MCF 10A (cell line): Measurements from ENCODE around the gene TBCK. TPM values are rescaled to one million over a fixed set of nuclear protein-coding genes. Genes with fewer than 3 reads are reported as not detected.

Experiments used
- BruUV-seq: library from RNA; stranded (reverse); fragments of 400-500 nt; replicated peaks from 2 replicates; lab custom pipeline; 2021; lab: Mats Ljungman, UMichigan
- CTCF ChIA-PET: fragments of 300-600 bp; sonication (Branson Sonifier 250); formaldehyde crosslinking; extraction: SDS; loops from one replicate; lab custom pipeline; 2021; ENCODE audit warnings: antibody characterized with exemption, inconsistent platforms; lab: Yijun Ruan, JAX
- POLR2A ChIA-PET: fragments of 300-600, 350-650 bp; sonication (Branson Sonifier 250); formaldehyde crosslinking; extraction: SDS; loops from one replicate; lab custom pipeline; 2020; ENCODE audit warnings: antibody characterized with exemption, inconsistent platforms; lab: Yijun Ruan, JAX
- DNase-seq: peaks from one replicate; pipeline ENCODE4 v3.0.0-alpha.2; 2018; ENCODE audit not compliant: unreplicated experiment
- H3K27ac Mint-ChIP-seq: one replicate; pipeline ENCODE4 v1.8.0; 2022; ENCODE audit warnings: mild to moderate bottlenecking, low read depth, mixed read lengths; ENCODE audit not compliant: unreplicated experiment
- H3K27me3 Mint-ChIP-seq: one replicate; pipeline ENCODE4 v1.8.0; 2022; ENCODE audit warnings: mixed read lengths; ENCODE audit not compliant: insufficient read depth, unreplicated experiment
- H3K36me3 Mint-ChIP-seq: one replicate; pipeline ENCODE4 v1.8.0; 2022; ENCODE audit warnings: mild to moderate bottlenecking, moderate library complexity, mixed read lengths; ENCODE audit not compliant: insufficient read depth, unreplicated experiment
- H3K4me1 Mint-ChIP-seq: one replicate; pipeline ENCODE4 v1.8.0; 2022; ENCODE audit warnings: mixed read lengths; ENCODE audit not compliant: insufficient read depth, unreplicated experiment
- H3K4me3 Mint-ChIP-seq: one replicate; pipeline ENCODE4 v1.8.0; 2022; ENCODE audit warnings: mild to moderate bottlenecking, moderate library complexity, mixed read lengths; ENCODE audit not compliant: unreplicated experiment
- H3K9me3 Mint-ChIP-seq: one replicate; pipeline ENCODE4 v1.8.0; 2022; ENCODE audit warnings: mixed read lengths; ENCODE audit not compliant: unreplicated experiment
- CTCF ChIP-seq: fragments of 200-600 bp; IDR thresholded peaks from one replicate; pipeline ENCODE4 v1.8.0; 2022; ENCODE audit warnings: antibody characterized with exemption, mild to moderate bottlenecking; ENCODE audit not compliant: unreplicated experiment
- intact Hi-C: fragments of 100-400 bp; cut with micrococcal nuclease; formaldehyde crosslinking; loops from 2 replicates; pipeline ENCODE4 v1.14.1; 2022
- total RNA-seq: library from RNA; stranded (reverse); gene quantifications from 2 replicates; pipeline ENCODE4 v1.2.3, GENCODE V29; 2022

Gene TBCK
- total RNA-seq, 1 experiment from 2014 or later: 27.8 TPM

GRCh38 chr4:106056914-106057313 lies 259.1 kb downstream of the TBCK start:
- DNase-seq: no peak
- TF ChIP-seq CTCF: no peak
- POLR2A ChIA-PET: no interaction called here
- intact Hi-C loops: no loop called here
- H3K36me3 Mint-ChIP-seq: peaks cover 6% of the 10 kb centered on the region
- CTCF ChIA-PET: no interaction called here
- peaks cover 8% of the 10 kb centered on the region for H3K4me1 Mint-ChIP-seq
- H3K27ac Mint-ChIP-seq: no peak overlapping the region
- BruUV-seq: no TSS peak
- H3K4me3 Mint-ChIP-seq: no peak overlapping the region
- H3K9me3 Mint-ChIP-seq: no peaks in the 10 kb centered on the region
- peaks cover 11% of the 10 kb centered on the region for H3K27me3 Mint-ChIP-seq

GRCh38 chr4:106051514-106051913 lies 264.5 kb downstream of the TBCK start:
- no peak for DNase-seq
- POLR2A ChIA-PET: interaction anchor here (1.2 kb wide), 1 partner anchor 8 kb away, joined by 3 read pairs; no protein-coding TSS in a partner anchor
- no peaks in the 10 kb centered on the region for H3K4me1 Mint-ChIP-seq
- H3K4me3 Mint-ChIP-seq: no peak overlapping the region
- CTCF ChIA-PET: no interaction called here
- H3K9me3 Mint-ChIP-seq: no peaks in the 10 kb centered on the region
- no peak overlapping the region for H3K27ac Mint-ChIP-seq
- H3K27me3 Mint-ChIP-seq: no peaks in the 10 kb centered on the region
- no peak for TF ChIP-seq CTCF
- no TSS peak for BruUV-seq
- H3K36me3 Mint-ChIP-seq: peaks cover 7% of the 10 kb centered on the region
- intact Hi-C loops: no loop called here

GRCh38 chr4:106049490-106049889 lies 266.5 kb downstream of the TBCK start:
- Mint-ChIP-seq H3K36me3 (peaks cover 18% of the 10 kb centered on the region), H3K9me3 (no peaks in the 10 kb centered on the region), H3K27me3 (no peaks in the 10 kb centered on the region), H3K4me1 (no peaks in the 10 kb centered on the region), H3K27ac (no peak overlapping the region), H3K4me3 (no peak overlapping the region)
- no TSS peak for BruUV-seq
- CTCF ChIA-PET: no interaction called here
- no peak for DNase-seq
- intact Hi-C loops: no loop called here
- POLR2A ChIA-PET: no interaction called here
- TF ChIP-seq CTCF: no peak

- peaks cover 3% of the 10 kb centered on the region for H3K4me1 Mint-ChIP-seq
- no peak overlapping the region for H3K27ac Mint-ChIP-seq
- POLR2A ChIA-PET: no interaction called here
- no peak for DNase-seq
- no peak for TF ChIP-seq CTCF
- no peaks in the 10 kb centered on the region for H3K27me3 Mint-ChIP-seq
- CTCF ChIA-PET: interaction anchor here (0.8 kb wide), 1 partner anchor 901 kb away, joined by 3 read pairs; no protein-coding TSS in a partner anchor
- peaks cover 18% of the 10 kb centered on the region for H3K36me3 Mint-ChIP-seq
- no peak overlapping the region for H3K4me3 Mint-ChIP-seq
- no peaks in the 10 kb centered on the region for H3K9me3 Mint-ChIP-seq
- no TSS peak for BruUV-seq
- intact Hi-C loops: no loop called here
Measured at GRCh38 chr4:106048250-106048971, 267.6 kb downstream of the TBCK start.
